22Rv1 (cell line): ENCODE results near the gene DUSP28.

Experiments
- ZFX ChIP-seq: fragments of 450-650 bp; IDR thresholded peaks from 2 replicates; pipeline ENCODE4 v1.6.1; 2017; ENCODE audit warnings: antibody characterized with exemption, borderline replicate concordance
- TF ChIP-seq, protein P1 (sequence below): fragments of 450-650 bp; IDR thresholded peaks from 2 replicates; pipeline ENCODE4 v1.5.1; 2017; ENCODE audit warnings: mild to moderate bottlenecking

DNA sequence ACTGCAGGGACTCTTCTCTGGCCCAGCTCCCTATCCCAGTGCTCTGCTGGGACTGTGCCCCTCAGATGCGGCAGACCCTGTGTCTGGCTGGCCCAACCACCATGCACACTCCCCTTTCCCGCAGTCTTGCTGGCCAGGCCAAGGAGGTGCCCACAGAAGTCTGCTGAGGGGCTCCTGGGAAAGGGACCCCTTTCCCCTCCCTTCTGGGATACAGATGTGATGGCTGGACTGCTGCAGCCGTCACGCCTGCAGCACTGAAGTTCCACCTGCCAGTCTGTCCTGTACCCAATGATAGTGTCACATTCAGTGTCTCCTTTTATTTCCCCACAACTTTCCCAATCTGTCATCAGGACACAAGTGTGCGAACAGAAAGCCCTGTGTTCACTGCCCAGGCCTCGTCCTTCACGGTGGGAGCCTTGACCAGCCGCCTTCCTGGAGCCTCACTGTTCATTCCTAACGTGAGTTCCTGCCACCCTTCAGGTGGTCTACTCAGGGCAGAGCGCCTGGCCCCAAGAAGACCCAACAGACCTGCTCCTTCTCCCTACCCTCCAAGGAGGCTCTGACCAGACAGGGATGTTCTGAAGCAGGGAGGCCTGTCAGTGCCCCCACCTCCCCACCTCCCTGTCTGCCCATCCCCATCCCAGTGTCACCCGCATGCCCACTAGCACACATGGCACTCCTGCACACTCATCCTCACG is 49.5 kb upstream of the DUSP28 start:
- TF ChIP-seq, protein P1, sequence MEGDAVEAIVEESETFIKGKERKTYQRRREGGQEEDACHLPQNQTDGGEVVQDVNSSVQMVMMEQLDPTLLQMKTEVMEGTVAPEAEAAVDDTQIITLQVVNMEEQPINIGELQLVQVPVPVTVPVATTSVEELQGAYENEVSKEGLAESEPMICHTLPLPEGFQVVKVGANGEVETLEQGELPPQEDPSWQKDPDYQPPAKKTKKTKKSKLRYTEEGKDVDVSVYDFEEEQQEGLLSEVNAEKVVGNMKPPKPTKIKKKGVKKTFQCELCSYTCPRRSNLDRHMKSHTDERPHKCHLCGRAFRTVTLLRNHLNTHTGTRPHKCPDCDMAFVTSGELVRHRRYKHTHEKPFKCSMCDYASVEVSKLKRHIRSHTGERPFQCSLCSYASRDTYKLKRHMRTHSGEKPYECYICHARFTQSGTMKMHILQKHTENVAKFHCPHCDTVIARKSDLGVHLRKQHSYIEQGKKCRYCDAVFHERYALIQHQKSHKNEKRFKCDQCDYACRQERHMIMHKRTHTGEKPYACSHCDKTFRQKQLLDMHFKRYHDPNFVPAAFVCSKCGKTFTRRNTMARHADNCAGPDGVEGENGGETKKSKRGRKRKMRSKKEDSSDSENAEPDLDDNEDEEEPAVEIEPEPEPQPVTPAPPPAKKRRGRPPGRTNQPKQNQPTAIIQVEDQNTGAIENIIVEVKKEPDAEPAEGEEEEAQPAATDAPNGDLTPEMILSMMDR = no peak
- TF ChIP-seq ZFX = no peak
